Heart left ventricle (tissue), 13 donors: ENCODE data around the gene PLA2G2C.
"Not testable (repeated sequence)": the region's sequence is repeated elsewhere in the genome, so short reads cannot be mapped to it uniquely, and the experiment has no call there.

Experiments
- POLR2A ChIP-seq, 2 donors: fragments of 450-650 bp; IDR thresholded peaks; one replicate each; pipeline ENCODE4 v1.6.1; 2017; ENCODE audit warnings: antibody characterized with exemption in 2 of 2, mild to moderate bottlenecking in 2 of 2, moderate library complexity in 2 of 2
- TF ChIP-seq, protein P1 (sequence below), 12 donors: fragments of 200-600 bp; sonication (generic) in 4 of 12; IDR thresholded peaks; one replicate each; pipeline versions ENCODE4 v1.5.0 to v1.8.0; 2018 to 2022; ENCODE audit warnings: antibody characterized with exemption in 12 of 12, mild to moderate bottlenecking in 5 of 12
- donor health status: ischemic (EF 13 %, LVEDD 7.1; RV severe dilation, severe dysfunction).
- donor health status: DM: no; HTN: yes; CAD: no.
- donor health status: DM: no; HTN: no; CAD: no.
- donor health status: ischemic (EF 25% LVEDD 6.9; RV normal size, moderate dysfunction).
- donor health status: ischemic (EF 25% LVEDD 5.7; RV mildly dilated, moderate dysfunction).
- donor health status: ischemic (EF 35%, LVEDD 5.7; RV mildly dilated, moderate dysfunction).
- donor health status: nonischemic (EF 11% LVEDD 7.7; RV severe dilation, severe dysfunction).
- donor health status: DM: yes; HTN: yes; CAD: no.
- donor health status: PGD.
- donor health status: ischemic (EF 29% LVEDD 5.4; RV normal size, mild dysfunction).
- donor health status: nonischemic (EF 23%, LVEDD 6.1; RV moderate dilation, normal function).

GRCh38 chr1:20219053-20219452 is 32.7 kb upstream of the PLA2G2C start:
- not testable (repeated sequence) for TF ChIP-seq POLR2A (IDR thresholded peaks at IDR 0.05)
- TF ChIP-seq, protein P1, sequence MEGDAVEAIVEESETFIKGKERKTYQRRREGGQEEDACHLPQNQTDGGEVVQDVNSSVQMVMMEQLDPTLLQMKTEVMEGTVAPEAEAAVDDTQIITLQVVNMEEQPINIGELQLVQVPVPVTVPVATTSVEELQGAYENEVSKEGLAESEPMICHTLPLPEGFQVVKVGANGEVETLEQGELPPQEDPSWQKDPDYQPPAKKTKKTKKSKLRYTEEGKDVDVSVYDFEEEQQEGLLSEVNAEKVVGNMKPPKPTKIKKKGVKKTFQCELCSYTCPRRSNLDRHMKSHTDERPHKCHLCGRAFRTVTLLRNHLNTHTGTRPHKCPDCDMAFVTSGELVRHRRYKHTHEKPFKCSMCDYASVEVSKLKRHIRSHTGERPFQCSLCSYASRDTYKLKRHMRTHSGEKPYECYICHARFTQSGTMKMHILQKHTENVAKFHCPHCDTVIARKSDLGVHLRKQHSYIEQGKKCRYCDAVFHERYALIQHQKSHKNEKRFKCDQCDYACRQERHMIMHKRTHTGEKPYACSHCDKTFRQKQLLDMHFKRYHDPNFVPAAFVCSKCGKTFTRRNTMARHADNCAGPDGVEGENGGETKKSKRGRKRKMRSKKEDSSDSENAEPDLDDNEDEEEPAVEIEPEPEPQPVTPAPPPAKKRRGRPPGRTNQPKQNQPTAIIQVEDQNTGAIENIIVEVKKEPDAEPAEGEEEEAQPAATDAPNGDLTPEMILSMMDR (IDR thresholded peaks at IDR 0.05): not testable (repeated sequence)
